ENCODE data around the gene DTX3L. TPM values are rescaled to one million over a fixed set of nuclear protein-coding genes. Genes with fewer than 3 reads are reported as not detected.

The DTX3L gene
- 39.1 and 55.1 TPM in 2 replicates for total RNA-seq

DNA sequence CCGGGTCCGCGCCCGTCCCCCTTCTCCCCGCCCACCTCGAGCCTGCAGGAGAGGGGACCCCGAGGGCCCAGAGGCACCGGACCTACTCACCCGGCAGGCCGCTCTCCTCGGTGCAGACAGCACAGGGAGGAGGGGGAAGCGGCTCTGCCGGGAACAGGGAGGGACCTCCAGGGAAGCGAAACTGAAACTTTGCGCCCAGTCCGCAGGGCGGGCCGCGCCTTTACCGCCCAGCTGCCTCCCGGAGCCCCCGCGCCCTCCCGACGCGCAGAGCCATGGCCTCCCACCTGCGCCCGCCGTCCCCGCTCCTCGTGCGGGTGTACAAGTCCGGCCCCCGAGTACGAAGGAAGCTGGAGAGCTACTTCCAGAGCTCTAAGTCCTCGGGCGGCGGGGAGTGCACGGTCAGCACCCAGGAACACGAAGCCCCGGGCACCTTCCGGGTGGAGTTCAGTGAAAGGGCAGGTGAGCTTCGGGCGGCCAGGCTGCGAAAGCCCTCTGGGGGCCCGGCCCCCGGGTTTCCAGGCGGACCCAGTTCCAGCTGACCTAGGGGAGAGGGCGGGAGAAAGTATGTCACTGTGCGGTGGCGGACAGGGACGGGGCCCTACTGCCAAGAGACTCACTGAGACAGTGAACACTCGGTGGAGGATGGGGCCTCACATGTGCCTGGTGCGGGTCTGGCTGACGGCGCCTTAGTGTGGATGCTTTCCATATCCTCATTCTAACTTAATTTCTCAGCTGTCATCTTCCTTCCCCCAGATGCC is at the start of gene DTX3L, which contains the start of gene PARP9:
TSS of gene DTX3L (plus strand) at position 184 of the 758 bp plus-strand sequence. CDS start at position 273, 89 bp downstream.
TSS of gene PARP9 (minus strand) at position 146 of the 758 bp plus-strand sequence. CDS start 4,680 bp downstream, outside the sequence.
- peak; percentile 56 for DNase-seq (ENCODE audit: low read depth)

DNA sequence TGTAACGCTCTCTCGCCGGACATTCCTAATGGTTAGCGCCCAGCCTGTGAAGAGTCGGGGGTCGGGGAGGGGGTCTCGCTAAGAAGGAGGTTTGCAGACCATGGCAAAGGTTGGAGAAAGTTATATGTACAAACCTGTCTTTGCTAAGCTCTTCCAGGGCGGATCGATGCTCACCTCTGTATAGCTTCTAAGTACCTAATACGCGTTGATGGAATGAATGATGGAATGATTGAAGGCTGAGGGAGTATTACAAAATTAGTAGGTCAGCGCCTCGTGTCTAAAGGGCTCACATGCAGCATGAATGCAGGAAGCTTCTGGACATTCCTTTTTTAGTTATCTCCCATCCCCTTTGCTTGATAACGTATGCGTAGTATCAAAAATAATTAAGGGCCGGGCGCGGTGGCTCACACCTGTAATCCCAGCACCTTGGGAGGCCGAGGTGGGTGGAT is 49.1 kb upstream of the DTX3L start:
- no peak for DNase-seq (ENCODE audit: low read depth)

DNA sequence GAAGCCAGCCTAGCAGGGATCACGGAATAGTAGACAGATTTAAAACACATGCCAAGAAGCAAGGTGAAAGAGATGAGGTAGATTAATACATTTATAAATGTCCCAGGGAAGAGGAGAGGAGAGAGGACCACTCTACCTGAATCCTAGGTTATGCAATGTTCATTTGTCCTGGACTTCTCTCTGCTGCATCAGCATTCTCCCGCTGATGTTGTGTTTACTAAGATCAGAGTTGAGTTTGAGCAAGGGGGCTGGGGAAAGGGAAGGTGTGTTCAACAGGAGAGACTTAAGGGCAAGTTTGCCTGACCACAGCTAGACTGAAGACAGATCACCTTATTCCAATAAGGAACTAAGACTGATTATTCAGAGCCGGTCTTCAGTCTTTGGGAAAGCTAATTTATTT is 48.3 kb upstream of the DTX3L start:
- DNase-seq (ENCODE audit: low read depth) = no peak

DNA sequence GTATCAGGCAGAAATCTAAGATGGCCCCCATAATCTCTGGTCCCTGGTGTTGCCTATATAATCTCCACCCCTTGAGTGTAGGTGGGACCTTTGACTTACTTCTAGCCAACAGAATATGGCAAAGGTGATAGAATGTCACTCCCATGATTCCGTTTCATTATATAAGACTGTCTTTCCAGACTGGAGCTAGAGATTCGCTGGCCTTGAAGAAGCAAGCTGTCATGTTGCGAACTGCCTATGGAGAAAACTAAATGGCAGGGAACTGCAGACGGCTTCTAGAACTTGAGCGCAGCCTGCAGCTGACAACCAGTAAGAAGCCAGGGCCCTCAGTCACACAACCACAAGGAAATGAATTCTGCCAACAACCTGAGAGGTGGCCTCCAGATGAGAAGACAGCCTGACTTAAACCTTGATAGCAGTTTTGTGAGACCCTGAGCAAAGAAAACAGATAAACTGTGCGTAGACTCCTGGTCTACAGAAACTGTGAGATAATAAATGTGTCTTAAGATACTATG is 47.2 kb upstream of the DTX3L start:
- DNase-seq (ENCODE audit: low read depth) = no peak

DNA sequence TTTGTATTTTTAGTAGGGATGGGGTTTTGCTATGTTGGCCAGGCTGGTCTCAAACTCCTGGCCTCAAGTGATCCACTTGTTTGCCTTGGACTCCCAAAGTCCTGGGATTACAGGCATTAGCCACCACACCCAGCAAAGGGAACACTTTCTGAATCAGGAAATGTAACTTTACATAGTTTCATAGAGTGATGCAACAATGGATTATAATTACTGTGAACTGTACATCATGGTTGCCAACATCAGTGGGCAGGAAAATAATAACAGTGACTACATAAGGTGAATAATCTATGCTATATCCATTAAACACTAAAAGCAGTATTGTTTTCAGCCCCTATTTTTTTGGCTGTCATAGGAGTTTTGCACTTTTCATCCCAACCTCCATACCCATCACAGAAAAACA is 44.4 kb upstream of the DTX3L start:
- DNase-seq (ENCODE audit: low read depth) = no peak

DNA sequence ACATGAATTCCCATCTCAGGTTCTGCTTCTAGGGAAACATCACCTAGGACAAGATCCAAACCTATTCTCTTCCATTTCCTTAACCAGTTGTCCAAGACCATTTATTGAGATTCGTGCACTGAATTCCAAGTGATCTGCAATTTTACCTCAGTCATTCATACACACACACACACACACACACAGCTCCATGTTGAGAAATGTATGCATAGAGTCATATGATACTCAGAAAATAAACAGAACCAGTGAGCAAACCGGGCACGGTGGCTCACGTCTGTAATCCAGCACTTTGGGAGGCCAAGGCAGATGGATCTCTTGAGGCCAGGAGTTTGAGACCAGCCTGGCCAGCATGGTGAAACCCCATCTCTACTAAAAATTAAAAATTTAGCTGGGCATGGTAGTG is 43.3 kb upstream of the DTX3L start:
- no peak for DNase-seq (ENCODE audit: low read depth)

DNA sequence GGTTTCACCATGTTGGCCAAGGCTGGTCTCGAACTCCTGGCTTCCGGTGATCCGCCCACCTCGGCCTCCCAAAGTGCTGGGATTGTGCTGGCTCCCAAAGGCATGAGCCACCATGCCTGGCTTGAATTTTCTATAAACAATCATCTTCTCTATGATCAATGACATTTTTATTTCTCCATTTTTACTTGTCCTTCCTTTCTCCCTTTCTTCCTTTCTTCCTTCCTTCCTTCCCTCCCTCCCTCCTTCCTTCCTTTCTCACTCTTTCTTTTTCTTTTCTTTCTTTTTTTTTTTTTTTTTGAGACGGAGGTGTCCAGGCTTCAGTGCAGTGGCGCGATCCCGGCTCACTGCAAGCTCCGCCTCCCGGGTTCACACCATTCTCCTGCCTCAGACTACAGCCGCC is 40.8 kb upstream of the DTX3L start:
- no peak for DNase-seq (ENCODE audit: low read depth)

DNA sequence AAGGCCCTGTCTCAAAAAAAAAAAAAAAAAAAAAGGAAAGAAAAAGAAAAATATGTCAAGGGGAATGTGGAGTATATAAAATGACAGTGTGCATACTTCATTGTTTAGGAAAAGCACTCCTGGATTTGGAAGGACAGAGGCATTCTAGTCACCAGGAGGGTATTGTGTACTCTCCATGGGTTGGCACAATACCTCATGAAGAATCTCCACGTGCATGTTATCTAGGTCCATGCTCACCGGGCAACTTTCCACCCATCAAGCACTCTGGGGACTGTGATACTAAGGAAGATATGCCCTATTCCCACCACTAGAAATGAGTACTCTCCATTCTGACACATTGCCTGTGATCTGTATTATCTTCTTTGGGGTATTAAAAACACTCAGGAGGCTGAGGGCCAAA is 34.0 kb upstream of the DTX3L start:
- DNase-seq (ENCODE audit: low read depth) = no peak

DNA sequence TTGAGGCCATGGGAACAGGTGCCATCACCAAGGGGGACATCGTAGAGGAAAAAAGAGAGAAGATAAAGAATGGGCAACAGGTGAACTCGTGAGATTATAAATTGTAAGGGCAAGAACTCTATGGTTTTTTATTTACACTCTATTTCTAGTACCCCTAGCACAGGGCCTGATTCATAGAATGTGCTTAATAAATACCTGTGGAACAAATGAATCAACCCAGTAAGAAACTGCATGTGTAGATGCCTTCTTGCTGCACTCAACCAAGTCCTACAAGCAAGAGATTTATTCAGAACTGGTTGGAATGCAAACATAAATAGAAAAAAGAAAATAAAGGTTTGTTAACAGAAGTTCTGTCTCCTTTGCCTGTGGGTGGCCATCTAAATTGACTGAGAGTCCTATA is 30.7 kb upstream of the DTX3L start:
- no peak for DNase-seq (ENCODE audit: low read depth)

DNA sequence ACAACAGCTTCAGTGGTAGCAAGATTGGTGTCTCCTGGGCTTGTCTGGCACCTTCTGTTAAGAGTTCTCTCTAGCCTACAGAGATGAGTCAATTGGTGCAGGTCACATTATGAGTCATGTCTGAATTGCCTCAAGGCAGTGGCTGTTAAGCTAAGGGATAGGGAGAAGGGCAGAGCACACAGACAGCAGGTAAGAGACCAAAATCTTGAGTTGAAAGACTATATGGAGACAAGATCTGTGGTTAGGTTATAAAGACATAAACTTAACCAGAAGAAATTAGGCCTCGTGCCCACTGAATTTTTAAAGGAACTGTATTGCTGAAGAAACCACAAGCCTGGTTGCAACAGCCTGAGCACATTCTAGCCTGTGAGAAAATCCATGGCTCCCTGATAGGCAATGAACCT is 30.2 kb upstream of the DTX3L start:
- peak; percentile 95 for DNase-seq (ENCODE audit: low read depth)

DNA sequence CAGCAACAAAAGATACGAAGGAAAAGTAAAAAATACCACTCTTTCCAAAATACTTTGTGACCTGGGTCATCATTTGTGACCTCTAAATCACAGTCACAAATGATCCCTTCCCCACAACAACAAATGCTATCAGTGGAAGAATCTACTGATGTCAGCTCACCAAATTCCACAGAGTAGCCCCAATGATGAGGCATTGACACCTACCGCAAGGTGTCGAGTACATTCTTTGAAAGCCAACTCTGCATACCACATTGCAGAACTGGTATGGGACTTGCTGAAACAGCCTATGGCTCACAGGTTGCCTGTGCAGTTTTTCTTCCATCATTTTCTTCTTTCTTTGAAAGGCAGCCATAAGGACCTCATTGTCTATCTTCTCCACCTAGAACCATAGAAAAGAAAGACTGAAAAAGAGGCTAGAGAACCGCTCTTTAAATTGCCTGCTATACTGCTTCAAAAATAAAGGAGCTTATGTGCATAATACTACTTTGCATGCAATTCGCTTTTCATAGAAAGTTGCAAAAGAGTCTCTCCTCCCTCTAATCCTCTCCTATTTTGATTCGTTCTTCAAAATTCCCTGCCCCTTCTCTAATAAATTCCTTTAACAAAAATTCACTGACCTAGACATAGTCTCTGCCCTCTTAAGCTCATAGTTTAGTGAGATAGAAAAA is 28.0 kb upstream of the DTX3L start:
- no peak for DNase-seq (ENCODE audit: low read depth)

DNA sequence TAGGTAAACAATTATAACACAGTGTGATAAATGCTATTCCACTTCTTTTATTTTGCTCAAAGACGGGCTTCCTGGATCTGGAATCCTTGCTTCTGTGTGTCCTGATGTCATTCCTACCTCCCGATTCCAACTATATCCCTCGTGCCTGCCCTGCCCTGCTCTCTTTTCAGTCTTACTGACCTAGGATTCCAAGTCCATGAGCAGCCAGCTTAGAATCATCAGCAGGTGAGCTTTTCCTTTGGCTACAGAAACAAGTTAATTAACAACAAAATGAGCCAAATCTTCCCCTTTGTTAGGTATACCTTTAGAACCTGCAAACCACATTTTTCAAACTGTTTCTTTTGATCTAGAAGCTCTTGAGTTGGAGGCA is 27.5 kb upstream of the DTX3L start:
- DNase-seq (ENCODE audit: low read depth) = no peak

DNA sequence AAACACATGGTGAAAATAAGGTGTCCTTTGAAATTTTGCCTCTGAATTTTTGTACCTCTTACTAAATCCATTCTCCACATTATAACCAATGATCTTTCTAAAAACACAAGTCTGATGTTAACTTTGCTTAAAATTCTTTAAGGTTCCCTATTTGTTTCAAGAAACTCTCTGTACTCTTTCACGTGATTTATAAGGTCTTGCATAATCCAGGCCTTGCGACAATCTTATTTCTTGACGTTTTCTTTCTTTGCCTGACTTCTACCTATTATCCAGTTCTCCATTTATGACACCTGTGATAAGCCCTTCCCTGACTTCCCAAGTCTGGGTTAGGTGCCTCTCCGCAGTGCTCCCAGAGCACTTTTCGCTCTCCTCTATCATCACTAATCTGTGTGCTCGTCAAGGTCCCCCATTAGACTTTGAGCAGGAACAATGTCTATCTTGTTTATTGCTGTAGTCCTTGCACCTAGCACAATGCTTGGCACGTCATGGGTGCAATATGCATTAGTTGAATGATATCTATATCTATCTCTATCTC is 25.1 kb upstream of the DTX3L start:
- no peak for DNase-seq (ENCODE audit: low read depth)

DNA sequence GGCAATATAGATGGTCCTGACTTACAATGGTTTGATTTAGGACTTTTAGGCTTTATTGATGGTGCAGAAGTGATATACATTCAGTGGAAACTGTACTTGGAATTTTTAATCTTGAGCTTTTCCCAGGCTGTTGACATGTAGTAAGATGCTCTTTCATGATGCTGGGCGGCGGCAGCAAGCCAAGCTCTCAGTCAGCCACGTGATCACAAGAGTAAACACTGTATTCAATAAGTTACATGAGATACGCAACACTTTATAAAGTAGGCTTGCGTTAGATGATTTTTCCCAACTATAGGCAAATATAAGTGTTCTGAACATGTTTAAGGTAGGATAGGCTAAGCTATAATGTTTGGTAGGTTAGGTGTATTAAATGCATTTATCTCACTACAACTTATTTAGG is 18.0 kb upstream of the DTX3L start:
- no peak for DNase-seq (ENCODE audit: low read depth)

DNA sequence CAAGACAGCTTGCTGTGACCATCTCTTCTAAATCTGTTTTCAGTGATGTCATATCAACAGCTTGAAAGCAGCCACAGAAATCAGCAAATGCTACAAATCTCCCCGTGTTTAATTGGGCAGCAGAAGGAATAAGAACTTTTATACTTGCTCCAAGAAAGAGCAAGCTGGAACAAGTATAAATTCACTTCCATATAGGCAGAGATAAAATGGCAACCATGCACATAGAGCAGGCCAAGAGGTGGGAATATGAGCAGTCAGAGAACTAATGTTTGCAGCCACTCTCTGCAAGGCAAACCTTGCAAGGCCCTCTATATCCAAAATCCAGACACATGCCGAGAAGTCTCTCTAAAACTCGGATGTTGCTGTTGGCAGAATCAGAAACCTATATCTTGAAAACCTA is 16.1 kb upstream of the DTX3L start:
- DNase-seq (ENCODE audit: low read depth) = no peak

DNA sequence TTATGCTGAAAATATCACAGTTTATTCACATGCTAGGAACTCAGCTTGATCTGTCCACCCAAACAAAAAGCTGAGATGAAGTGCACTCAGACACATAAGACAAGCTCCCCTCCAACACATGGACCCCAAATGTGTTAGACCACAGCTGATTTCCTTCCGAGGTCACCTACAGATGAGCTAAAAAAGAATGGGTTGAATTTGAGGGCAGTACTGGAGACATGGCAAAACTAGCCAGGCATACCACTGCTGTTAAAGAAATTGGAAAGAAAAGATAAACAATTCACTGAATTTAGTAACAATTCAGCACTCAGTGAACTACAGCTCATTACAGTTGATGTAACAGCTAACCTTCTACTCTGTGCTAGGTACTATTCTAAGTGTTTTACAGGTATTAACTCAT is 15.5 kb upstream of the DTX3L start:
- DNase-seq (ENCODE audit: low read depth) = no peak

DNA sequence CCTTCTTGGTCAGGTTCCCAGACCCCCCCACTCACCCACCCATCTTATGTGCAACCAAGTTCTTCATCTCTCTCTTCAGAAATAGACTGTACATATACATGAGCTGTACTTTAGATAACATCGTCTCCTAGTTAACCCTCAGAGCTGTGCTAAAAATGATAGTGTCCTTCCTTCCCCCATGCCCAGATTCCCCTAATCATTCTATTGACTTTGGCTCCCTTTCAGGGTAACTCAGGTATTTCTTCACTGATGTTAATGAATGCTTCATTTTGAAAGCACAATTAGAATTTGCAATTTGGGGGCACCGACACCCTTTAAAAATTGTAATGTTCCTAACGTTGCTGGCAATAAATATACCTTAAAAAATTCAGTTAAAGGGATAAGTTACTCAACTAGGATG is 11.0 kb upstream of the DTX3L start:
- no peak for DNase-seq (ENCODE audit: low read depth)

DNA sequence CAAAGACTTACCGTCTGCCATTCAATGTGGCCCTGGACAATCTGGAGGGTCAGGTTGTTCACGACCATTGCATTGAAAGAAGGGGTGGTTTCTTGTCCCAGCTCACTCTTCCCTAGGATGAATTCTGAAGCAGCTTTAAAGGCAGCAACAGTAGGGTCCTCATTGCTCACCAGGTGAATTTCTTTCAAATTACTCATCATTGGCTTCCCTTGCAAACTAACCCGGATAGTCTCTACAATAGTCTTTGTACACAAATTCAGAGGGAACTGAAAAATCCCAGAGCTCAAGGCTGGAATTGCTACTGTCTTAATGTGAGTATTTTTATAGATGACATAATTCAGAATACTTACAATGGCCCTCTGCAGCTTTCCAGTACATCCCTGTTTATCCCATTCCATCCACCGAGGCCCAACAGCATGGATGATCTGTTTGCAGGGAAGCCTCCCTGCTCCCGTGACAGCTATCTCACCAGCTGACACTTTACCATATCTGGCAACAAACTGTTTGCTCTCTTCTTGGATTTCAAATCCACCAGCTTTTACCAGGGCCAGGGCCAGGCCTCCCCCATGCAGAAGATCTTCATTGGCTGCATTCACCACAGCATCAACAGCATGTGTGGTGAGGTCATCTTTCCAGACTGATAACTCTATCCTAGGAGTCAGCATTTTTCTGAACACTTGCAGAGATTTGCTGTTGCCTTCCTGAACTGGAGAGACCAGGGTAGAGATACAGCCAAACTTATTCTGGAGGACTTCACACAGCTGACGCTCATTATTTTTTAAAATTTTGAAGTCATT is 8.7 kb upstream of the DTX3L start:
- peak; percentile 17 for DNase-seq (ENCODE audit: low read depth)

DNA sequence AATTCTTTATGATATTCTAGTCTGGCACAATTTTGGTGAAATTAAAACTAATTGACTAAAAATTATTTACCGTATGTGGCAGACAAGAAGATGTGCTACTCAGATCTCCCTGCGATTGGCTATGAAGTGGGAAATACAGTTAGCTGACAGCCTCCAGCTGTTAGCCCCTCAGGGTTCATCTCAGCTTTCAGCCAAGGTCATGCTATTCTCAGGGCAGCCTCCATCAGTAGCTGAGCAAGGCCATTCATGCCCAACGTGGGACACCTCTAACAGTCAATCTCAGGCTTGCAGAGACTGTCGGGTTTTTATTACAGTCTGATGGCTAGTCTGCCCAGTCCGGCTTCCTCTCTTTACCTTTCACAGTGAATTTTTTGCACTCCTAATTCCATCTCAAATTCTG is 6.8 kb upstream of the DTX3L start:
- DNase-seq (ENCODE audit: low read depth) = no peak

DNA sequence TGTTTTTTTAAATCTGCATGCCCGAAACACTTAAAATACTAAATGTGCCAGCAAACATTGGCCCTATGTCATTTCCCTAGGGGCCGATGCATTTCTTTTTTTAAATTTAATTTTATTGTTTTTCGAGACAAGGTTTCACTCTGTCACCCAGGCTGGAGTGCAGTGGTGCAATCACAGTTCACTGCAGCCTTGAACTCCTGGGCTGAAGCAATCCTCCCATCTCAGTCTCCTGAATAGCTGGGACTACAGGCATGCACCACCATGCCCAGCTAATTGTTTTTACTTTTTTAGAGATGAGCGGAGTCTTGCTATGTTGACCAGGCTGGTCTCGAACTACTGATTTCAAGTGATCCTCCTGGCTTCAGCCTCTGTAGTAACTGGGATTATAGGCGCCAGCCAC is 5.5 kb upstream of the DTX3L start:
- no peak for DNase-seq (ENCODE audit: low read depth)

DNA sequence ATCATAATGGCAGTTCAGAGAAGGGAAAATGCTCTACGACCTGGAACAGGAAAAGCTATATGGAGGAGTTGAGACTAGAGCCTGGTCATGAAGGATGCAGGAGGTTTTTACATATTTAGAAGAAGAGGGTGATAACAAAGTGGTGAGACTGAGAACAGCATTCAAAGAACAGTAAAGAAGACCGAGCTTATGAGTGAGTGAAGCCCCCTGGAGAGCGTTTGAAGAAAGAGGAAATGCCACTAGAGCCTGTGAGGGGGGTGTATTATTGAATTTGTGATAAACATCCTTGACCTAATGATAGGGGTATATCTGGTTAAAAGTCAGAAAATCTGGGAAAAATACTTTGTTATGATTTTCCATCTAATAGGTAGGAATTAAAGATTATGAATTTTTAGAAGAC is 4.2 kb upstream of the DTX3L start:
- no peak for DNase-seq (ENCODE audit: low read depth)

DNA sequence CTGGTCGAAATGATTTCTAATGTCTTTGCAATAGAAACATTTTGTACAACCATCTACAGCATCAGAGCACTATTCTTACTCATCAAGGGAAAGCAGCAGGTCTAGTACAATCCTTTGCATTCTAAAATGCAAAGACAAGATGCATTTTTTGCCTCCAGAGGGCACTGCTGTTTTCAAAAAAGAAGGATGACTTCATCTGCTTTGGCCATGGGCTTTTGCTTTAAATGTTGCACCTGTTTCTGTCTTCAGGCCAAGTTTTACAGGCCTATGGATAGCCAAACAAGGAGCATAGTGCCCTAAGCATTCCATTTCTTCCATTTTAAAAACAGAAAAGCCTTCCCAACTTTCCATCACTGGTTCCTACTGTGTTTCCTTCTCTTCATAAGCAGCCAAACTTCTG is 3.5 kb upstream of the DTX3L start:
- DNase-seq (ENCODE audit: low read depth) = peak; percentile 70
